Head of caudate nucleus (tissue), 42 donors: ENCODE data around the gene TET2.

ENCODE experiments used
- DNase-seq, 42 donors: peaks; one replicate each; pipeline versions ENCODE4 v3.0.0 to v3.0.0-alpha.2; 2020 to 2021; ENCODE audit warnings: mixed read lengths in 7 of 42
- intact Hi-C: fragments of 100-400 bp; cut with DNase I; formaldehyde crosslinking; loops from one replicate; pipeline ENCODE4 v1.15.0; 2022

The TET2 gene

DNA sequence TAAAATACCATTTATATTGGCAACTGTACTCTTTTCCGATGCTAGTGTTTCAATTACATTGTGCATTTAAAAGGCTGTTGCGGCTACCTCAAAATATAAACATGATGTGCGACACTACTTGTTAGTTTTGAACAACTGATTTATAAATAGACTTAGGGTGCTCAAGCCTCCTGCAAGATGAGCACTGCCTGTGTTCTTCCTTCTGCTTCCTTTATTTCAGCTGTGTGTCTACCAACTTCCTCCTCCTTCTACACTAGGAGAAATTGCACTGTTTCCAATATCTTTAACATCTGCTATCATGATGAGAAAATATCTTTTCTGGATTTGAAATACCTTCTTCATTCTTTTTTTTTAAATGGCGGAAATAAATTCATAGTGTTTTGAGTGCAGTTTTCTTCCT is 24.0 kb downstream of the TET2 start:
- DNase-seq: no peak
- intact Hi-C loops: no loop called here

DNA sequence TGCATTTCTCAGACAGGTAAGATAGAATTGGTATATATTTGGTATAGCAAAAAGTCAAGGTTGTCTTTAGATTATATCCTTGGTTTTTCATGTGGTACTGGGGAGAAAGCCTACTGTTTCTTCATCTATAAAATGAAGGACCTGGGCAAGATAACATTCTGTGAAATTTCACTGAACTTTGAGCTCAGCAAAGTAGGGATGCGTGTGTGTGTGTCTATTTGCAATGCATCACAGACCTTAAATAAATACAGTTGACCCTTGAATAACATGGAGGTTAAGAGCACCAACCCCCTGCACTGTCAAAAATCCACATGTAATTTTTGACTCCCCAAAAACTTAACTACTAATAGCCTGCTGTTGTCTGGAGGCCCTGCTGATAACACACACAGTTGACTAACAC is 25.2 kb downstream of the TET2 start:
- intact Hi-C loops: no loop called here
- DNase-seq: no peak

DNA sequence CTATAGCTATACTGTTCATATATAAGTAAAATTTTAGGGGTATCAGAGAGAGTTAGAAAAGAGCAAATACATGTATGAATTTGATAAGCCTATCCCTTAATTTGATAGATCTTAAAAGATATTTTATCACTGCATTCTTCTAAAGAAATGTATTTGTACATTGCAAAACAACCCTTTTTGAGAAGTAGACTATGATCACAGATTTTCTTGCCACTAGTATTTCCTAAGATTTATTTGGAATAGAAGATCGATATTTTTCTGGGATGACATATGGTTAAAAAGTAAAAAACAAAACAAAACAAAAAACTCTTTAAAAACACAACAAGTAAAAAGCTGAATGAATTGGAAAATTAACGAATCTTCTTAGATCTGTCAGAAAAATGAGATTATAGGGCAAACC is 27.4 kb downstream of the TET2 start:
- no peak for DNase-seq
- intact Hi-C loops: no loop called here

DNA sequence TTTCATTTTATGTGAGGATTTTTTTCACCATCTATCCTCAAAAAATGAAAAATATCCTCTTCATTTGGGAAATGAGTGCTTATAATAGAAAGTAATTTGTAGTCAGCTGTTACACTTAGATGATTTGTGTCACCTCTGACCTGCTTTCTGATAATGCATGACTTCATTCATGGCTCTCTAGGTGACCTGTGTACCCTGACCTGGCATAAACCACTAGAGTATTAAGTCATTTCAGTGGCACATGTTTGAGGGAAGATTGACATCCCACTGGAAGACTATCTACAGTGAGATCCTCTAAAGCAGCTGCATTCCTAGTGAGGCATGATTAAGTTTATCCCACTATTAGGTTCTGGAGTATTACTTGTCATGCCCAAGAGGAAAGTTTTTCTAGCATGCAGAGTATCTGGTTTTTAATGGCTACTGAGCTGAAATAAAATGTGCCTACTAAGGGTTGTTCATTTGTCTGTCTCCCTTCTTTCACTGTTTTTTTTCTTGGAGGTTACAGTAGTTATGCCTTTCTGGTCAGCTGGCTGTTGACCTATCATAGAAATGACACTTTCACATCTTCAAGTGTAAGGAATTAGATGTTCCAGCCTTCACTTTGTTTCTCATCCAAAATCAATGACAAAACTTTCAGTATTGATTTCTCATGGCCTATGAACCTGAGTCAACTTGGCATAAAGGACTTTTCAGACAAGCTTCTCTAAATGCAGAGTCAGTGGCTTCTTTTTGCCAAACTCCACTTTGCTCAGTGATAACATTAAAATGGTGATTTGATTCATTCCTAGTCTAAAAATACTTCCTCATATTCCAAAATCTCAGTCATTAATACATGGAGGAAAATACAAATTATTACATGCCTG is 33.1 kb downstream of the TET2 start:
- DNase-seq: no peak

DNA sequence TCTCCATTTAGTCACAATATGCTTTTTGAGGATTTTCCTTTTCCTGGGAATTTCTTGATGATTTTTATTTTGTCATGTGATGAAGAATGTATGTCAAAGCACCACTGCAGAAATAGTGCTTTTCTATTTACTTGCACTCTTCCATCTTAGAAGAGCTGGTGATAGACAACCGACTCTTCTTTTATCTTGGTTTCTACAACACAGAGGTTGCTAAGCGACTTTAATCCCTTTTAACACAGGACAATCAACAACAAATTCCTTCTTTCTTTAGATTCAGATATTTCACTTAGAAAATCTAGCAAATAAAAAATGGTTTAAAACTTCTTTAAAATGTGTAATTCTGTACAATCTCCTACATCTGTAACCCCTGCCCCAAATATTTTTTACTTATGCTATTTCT is 34.6 kb downstream of the TET2 start:
- intact Hi-C loops: no loop called here
- no peak for DNase-seq

More for the DNA sequence above, 33.1 kb downstream of the TET2 start:
- intact Hi-C loops: no loop called here

DNA sequence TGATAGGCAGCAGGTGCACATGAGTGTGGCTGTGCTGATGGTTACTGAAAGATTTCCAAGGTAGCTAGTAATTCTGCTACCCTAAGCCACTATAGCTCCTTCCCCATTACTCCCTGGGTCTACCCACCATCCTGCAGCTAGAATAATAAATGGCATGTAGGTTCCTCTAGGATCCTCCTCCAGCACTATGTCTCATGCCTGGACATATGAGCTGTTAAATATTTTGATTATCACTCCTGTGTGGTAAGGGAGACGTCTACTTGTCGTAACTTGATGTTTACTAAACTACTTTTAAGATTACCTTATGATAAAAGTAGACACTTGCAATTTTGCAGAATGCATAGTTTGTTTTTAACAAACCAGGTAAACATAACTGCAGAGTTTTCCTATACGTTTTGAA is 35.5 kb downstream of the TET2 start:
- intact Hi-C loops: no loop called here
- no peak for DNase-seq

DNA sequence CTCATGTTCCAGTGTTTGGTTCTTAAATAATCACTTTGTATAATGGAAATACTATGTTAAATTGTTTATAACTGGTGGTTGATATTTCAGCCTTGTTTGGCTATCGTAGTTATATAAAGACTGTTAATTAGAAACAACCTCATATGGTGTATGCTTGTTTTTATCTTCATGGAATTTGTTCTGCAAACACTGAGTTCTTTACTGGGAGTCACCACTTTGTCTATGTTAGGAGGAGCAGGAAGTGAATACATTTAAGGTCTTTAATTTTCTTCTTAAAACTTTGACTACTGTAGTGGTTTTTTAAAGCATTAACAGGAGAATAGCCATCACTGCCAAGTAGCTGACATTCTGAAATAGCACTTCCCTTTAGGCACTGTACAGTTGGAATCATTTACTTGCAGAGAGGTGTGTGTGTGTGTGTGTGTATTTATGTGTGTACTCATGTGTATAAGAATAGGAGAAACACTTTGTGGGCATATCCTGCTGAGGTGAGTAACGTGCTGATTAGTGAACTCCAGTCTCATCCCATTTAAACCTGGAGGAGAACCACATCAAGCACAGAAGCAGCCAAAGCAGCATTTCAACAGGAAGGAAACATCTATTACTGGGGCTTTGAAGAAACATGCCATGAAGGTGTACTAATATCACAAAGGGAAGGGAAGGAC is 37.8 kb downstream of the TET2 start:
- DNase-seq: no peak
- intact Hi-C loops: no loop called here

DNA sequence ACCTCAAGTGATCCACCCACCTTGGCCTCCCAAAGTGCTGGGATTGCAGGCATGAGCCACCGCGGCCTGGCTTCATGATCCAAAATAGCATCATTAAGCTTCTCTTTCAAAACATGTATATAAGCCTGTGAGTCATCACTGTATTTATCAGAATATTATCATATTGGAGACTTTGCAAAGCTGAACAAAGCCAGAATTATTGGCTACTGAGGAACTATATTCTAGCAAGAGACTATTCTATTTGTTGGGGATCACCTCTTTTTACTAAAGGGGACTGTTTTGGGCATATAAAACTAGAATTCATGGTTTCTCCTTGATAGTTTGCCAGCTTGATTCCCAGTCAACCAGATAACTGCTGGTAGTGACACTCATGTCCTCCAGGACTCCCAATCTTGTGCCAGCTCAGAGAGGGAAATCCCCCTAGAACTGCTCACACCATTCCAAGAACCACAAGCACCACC is 40.1 kb downstream of the TET2 start:
- intact Hi-C loops: no loop called here
- no peak for DNase-seq

DNA sequence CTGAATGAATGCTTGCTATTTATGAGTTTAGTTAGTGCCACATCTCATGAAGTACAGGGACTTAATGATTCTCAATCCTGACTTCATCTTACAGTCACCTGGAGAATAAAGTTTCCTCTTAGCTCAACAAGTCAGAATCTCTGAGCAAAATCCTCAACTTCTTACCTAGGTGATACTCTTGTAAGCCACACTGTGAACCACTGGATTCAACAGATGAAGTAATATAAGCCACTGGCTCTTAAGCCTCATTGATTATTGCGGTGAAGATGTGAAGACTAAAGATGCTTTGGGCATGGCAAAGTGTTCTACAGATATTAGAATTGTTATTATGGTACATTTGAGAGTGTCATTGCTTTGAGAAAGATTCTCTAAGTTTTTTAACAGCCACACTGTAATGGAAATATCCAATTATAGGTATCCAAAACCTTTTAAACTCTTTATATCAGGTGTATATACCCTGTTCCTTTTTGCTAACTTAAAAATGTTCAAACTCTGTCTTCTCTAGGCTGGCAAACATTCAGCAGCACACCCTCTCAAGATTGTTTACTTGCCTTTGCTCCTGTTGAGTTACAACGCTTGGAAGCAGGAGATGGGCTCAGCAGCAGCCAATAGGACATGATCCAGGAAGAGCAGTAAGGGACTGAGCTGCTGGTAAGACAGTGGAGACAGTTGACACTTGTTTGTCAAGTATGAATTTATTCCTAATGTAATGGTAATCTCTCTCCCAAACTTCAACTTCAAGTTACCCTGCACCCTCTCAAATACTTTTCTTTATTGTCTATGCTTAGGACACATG is 43.4 kb downstream of the TET2 start:
- DNase-seq: no peak
- intact Hi-C loops: no loop called here

DNA sequence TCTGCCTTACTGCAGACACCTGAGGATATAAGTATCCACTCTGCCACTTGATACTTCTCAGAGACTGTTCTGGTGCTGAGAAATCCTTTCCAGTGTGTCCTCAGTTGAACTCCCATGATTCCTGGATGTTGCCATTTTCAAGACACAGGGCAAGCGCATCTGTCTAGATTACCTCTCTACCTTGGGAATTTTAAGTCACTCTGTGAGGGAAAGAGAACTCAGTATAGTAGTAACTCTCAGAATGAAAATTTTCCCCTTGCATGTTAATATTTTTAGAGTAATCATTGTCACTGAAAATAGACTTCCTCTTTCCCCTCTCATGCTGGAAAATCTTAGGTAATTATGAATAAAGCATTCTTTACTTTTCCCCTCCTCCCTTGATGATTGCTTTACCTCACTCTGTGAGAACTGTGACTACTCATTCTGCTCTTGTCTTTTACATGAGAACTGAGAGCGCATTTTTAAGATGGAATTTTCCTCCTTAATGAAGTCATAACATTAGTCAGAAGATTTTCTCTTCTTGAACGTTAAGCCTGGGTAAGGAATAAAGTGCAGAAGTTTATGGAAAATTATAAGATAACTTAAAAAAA is 45.0 kb downstream of the TET2 start:
- intact Hi-C loops: no loop called here
- peak in 4 of 42 donors; percentile 5 to 21 (median 18) for DNase-seq

DNA sequence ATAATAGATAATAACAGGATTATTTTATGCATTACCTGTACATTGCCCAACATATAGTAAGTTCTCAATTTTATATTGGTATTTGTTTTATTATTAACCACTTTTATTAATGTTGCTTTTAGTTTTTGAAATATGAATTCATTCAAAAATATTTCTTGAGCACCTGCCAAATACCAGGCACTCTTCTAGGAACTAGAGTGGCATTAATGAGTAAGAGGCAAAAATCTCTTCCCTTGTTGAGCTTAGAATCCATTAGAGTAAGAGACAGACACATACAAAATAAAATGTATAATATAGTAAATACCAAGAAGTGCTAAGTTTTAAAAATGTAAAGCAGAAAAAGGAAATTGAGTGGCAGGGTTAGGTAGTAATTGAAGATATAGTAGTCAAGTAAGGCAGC is 45.8 kb downstream of the TET2 start:
- intact Hi-C loops: no loop called here
- no peak for DNase-seq

DNA sequence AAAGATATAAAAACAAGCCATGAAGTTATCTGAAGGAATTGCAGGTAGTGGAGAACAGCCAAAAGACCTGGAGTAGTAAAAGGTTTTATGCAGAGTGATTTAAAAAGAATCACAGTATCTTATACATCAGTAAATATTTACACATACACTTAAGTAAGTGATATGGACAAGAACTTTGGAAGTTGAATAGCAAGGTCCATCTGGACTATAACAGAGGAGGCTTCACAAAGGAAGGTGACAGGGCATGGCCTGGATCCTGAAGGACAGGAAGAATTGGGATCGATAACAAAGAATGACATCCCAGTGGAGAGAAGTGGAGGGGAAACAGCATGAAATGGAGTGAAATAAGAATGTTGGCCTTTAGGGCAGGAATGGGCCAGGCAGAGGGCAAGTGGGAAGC is 46.2 kb downstream of the TET2 start:
- no peak for DNase-seq
- intact Hi-C loops: no loop called here

DNA sequence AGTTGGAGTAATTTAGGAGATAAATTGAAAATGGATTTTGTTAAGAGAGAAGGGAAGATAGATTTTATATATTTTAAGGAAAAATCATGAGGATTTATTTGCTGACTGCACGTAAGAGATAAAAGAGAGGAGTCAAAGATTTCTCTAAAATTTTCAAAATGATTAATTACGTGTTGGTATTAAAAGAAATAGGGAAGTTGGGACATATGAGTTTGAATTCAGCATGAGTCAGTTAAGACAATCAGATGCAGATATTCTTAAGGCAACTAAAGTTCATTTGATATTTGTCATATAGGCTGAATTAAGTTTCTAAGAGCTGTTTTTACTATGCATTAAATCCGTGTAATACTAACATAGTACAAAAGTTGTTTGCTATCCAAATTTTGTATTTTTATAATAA is 46.9 kb downstream of the TET2 start:
- intact Hi-C loops: no loop called here
- DNase-seq: no peak

DNA sequence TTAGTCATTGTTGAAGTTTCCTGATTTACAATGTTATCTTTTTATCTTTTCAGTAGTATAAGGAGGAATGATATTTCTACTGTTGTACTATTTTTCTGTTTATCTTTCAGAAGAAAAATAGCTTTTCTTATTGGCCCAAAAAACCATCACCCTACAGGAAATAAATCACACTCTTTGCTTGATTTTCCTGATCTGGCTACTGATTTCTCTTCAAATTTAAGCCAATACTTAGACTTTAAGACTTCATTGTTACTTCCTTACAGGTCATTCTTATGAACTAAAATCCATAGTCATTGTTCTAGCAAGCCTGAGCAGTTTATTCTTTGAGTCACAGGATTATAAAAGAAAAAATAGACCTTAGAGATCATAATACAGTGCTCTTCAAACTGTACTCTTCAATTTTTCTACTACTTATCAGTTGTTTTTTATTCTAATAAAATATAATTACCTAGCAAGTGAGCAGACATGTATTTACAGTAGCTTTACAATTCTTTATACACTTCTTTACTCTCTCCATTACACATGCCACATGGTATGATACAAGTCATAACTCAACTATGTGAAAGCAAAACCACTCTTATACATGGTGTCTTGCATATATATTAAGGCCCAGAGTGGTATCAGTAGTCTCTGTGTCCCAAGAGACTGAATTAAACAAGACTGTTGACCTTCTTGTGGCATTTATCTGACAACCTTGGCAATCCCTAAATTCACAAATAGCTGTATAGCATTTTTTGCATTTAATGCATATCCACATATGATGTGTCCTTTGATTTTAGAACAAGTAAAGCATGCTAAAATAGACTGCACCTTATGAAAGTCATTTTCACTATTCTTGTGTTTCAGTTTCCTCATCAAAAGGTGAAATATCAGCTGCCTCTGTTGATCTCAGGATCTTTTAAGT is 47.9 kb downstream of the TET2 start:
- intact Hi-C loops: no loop called here
- no peak for DNase-seq

DNA sequence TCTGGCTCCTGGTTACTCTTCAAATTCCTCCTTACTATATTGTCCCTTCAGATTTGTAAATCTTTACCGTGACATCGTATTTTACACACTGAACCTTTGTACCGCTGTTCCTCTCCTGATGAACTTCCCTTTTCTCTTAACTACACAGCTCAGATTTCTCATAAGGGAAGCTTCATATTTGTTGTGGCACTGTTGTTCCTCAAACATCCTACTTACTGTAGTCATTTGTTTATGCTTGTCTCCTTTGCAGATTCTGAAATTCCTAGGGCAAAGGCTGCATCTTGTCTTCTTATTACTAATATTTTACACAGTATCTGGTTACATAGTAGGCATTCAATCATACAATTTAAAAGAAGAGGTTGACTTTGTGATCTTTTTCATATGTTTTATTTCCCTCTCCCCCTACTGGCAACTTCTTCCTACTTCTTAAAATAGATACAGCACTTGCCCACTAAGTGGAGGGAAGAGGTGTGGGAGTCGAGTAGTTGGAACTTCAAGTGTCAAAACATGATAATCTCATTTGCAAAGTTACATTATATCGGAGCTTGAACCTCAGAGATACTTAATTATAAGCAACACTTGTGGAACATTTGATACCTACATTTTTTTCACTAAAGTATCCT is 50.0 kb downstream of the TET2 start:
- DNase-seq: peak in 2 of 42 donors; percentile 6 to 38
- intact Hi-C loops: no loop called here

DNA sequence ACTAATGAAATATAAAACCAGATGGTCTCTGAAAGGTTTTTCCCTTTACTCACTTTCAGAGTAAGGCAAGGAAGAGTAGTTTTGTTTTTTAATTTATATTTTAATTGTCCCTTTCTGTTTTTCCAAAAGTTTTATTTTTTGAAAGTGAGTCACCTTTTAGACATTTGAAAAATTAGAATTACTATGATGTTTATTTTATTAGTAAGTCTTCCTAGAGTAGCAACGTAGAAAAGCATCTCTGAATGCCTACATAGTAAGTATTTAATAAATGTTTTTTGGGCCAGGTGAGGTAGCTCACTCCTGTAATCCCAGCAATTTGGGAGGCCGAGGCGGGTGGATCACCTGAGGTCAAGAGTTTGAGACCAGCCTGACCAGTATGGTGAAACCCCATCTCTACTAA is 51.1 kb downstream of the TET2 start:
- intact Hi-C loops: no loop called here
- DNase-seq: no peak

DNA sequence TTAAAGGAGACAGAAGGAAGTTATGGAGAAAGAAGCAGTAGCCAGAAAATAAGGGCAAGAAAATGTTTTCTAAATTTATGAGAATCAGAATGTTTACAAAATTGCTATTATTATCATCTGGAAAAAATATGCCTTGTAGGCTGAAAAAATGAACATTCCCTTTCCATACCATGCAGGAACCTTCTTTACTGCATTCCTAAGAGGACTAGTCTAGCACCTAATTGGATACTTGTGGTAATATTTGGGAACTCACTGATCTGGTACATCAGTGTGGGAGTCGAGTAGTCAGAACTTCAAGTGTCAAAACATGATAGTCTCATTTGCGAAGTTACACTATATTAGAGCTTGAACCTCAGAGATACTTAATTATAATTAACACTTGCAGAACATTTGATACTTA is 51.9 kb downstream of the TET2 start:
- peak in 1 of 42 donors; percentile 17 for DNase-seq
- intact Hi-C loops: no loop called here

DNA sequence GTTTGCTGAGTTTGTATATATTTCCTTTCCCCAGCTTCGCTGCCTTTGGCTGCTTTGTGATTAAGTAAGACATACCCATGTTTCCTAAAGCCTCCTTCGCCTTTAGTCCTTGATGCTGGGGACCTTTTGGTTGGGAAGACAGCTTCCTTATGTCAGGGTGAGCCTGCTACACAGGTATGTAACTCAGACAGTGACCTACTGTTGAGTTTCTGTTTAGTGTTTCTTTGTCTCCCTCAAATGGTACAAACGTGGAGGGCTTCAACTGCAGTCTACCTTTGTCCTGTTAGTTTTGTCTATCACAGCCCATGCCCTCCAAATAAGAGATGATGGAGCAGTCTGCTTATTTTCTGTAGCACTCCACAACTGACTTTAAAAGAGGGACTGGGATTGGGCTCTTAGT is 59.5 kb downstream of the TET2 start:
- no peak for DNase-seq
- intact Hi-C loops: no loop called here
